GM21515 (cell line): ENCODE measurements around the gene ATP6V0A4.
"Not testable (repeated sequence)": the region's sequence is repeated elsewhere in the genome, so short reads cannot be mapped to it uniquely, and the experiment has no call there.

Experiments used
- ATAC-seq: cut with Tn5 transposase; IDR thresholded peaks from one replicate; pipeline ENCODE4 v1.9.1; 2021; ENCODE audit not compliant: unreplicated experiment

ATP6V0A4 gene

DNA sequence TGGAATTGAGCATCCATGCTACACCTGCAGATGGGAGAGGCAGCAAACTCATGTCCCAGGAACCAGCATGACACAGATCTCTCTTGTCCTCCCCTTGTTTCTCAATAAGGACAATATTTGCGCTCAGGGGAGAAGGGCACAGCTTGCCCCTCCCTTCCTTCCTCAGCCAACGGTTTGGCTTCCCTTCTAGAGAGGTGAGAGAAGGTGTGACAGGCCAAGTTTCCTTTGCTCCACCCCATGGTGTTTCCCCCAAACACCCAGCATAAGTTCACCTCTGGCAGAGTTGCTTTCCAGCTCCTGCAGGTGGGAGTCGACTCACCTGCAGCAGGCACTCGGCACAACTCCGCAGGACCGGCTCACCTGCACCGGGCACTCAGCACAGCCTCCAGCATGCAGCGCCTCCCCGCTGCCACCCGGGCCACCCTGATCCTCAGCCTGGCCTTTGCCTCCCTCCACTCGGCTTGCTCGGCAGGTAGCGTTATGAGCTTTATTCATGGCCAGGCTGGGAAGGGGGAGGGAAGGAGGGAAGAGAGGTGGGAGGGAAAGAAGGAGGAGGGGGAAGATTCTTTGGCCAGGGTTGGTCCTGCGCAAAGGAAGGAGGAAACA is at the start of gene ATP6V0A4, which contains the start of gene TMEM213:
ATP6V0A4 (minus strand) TSS at position 482 of the 606 bp plus-strand sequence. CDS start 26,949 bp downstream, outside the sequence.
TMEM213 (plus strand) TSS at position 280 of the 606 bp plus-strand sequence; CDS start at position 391, 111 bp downstream.
- ATAC-seq: no peak

- ATAC-seq: no peak
Observed at GRCh38 chr7:138845711-138846110, 47.7 kb upstream of the ATP6V0A4 start.

DNA sequence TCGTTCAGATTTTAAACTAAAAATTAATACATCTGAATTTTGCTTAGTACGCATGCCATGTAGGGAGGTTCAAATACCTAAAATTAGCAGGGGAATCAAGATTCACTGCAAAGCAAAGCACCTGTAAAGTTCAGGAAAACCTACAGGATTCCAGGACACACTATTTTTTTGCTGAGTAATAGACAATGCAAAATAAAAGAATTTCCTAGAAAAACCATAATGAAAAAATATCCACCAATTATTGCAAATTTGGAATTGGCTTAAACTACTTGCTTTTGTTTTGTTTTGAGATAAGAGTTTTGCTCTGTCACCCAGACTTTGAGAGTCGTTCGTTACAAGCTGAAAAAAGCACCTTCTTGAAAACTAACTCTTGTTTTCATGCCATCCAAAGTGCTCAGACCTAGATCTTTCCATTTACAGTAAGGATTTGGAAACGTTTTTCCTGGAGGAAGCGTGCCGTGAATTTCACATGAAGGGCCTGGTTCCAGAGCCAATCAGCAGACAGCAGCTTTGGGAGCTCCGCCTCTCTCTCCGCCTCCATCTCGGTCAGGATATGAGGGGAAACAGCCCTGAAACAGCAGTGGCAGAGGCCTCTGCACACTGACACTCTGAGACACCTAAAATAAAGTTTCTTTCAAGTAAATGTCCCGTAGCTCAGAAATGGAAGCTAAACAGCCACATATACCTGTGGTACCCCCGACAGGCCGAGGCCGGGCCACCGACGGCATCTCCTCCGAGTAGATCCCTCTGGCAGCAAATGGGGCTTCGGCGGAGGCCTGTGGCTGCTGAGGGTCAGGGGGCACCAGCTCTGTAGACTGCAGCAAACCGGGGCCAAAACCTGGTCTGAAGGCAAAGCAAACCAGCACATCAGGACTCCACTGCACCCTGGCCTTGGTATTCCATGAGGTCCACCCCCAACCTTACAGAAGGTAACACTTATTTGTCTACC is 45.9 kb upstream of the ATP6V0A4 start:
- no peak for ATAC-seq

GRCh38 chr7:138842111-138842510 is 44.1 kb upstream of the ATP6V0A4 start:
- ATAC-seq: no peak

DNA sequence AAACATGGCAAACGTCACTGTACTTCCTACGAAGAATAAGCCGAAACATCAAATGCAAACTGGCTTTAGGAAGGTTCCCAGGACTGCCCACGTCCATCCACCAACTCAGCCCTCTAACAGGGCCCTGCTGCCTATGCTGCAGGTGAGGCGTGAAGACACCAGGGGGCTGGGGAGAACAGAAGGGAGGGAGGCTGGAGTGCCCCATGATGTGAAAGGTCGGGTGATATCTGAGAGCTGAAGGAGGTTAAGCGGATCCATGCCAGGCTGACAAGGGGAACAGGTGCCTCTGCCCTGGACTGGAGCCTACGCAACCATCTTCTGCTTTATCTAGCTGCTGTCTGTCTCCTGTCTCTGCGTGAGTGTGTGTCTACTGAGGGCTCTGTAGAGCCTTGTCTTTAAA is 40.2 kb upstream of the ATP6V0A4 start:
- no peak for ATAC-seq

DNA sequence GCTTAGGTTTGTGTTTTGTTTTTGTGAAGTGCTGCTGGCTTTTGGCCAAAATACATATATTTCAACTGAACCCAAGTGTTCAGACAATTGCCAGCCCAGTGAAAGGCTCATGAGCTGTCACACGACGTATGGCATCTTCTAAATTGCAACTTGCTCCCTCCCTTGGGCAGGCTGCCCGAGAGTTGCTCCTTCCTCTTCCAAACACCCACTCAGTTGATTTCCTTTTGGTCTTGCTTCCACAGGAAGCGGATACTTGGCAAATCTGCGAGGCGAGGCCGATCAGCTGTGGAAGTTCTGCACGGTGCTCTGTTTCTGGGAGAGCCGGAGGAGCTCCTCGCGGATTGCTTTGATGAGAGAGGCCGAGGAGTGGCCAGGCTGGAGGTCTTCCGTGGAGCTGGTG is 39.6 kb upstream of the ATP6V0A4 start:
- ATAC-seq: no peak

GRCh38 chr7:138835087-138835486 is 37.1 kb upstream of the ATP6V0A4 start:
- ATAC-seq: no peak

GRCh38 chr7:138834583-138834982 is 36.6 kb upstream of the ATP6V0A4 start:
- ATAC-seq: no peak

DNA sequence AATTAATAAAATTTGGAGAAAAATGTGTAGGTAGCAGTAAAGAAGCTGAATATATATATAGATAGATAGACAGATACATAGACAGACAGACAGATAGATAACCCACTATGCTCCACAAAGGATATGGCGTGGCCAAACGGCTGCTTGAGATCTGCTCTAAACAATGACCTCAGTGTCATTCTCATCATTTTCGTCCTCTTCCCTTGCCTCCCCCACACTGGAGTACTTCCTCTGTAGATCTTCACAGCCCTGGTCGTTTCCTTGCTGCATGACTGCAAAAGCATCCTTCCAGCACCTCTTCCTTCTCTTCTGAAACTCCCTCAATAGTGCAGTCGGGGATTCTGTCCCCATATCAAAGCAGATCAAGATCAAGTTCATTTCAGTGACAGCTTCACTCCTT is 35.6 kb upstream of the ATP6V0A4 start:
- no peak for ATAC-seq

DNA sequence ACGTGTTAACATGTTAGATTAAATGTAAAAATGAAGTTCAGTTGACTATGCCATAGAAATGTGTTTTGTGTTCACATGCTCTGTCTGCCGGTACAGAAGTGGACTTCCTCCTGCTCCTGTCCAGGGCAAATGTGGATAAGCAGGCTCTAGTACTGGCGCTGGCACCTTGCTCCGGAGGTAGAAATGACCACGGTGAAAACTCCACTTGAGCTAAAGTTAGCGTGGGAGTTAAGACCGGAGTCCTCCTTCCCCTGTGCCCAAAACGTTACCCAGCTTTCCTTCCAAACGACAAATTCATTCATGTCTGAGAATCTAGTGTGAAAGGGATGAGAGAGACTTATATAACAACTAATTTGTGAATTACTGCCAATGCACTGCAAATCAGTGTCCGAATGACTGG is 35.0 kb upstream of the ATP6V0A4 start:
- ATAC-seq: no peak

- ATAC-seq: no peak
Observed at GRCh38 chr7:138829335-138829734, 31.3 kb upstream of the ATP6V0A4 start.

DNA sequence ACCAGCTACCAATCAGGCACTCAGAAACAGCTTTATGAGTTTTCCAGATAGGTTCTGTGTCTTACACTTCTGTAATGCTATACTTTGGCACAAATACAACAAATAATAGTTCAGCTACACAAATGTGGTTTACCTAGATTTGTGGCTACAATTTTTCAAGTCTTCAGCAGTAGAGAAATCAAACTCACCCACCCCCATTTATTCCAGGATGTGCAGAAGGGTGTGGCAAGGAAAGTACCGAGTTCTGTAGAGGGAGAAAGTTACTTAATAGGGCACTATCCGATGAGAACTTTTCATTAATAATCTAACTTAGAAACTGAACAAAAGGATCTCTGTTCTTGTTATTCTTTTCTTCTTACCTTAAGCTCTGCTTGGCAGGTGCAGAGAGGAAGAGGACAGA is 30.3 kb upstream of the ATP6V0A4 start:
- ATAC-seq: no peak

- ATAC-seq: no peak
Observed at GRCh38 chr7:138825049-138825721, 27.2 kb upstream of the ATP6V0A4 start.

DNA sequence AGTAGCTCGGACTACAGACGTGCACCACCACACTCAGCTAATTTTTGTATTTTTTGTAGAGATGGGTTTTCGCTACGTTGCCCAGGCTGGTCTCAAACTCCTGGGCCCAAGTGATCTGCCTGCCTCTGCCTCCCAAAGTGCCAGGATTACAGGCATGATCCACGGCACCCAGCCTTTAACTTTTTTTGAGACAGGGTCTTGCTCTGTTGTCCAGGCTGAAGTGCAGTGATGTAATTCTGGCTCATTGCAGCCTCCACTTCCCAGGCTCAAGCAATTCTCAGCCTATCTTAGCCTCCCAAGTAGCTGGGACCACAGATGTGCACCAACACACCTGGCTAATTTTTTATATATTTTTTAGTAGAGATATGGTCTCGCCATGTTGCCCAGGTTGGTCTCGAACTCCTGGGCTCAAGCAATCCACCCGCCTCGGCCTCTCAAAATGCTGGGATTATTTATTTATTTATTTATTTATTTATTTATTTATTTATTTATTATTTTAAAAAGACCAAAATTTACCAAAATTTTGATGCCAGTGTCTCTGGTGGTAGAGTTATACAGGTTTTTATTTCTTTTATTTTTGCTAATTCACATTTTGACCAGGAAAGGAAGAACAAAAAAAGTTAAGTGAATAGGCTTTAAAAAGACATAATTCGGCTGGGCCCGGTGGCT is 25.0 kb upstream of the ATP6V0A4 start:
- no peak for ATAC-seq

GRCh38 chr7:138821912-138822311 is 23.9 kb upstream of the ATP6V0A4 start:
- ATAC-seq: no peak

- ATAC-seq: no peak
Observed at GRCh38 chr7:138819625-138820024, 21.6 kb upstream of the ATP6V0A4 start.

GRCh38 chr7:138816650-138817049 is 18.7 kb upstream of the ATP6V0A4 start:
- ATAC-seq: no peak

GRCh38 chr7:138814816-138815332 is 16.9 kb upstream of the ATP6V0A4 start:
- ATAC-seq: no peak

DNA sequence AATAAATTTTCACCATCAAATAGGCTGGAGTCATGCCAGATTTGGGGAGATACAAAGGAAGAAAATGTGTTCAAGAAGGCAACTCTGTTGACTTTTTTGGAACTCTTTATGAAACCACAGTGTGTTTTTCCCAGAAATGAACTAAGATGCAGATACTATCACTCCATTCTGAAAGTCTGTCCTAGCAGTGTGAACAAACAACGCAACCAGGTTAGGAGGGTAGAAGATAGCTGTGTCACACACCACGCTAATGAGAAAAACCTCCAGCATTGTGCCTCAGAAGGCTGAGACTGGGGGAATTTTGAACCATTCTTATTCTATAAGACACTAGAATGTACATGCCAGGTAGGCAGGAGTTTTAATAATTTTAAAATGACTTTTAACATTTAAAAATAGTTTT is 15.9 kb upstream of the ATP6V0A4 start:
- no peak for ATAC-seq

GRCh38 chr7:138811327-138811726 is 13.3 kb upstream of the ATP6V0A4 start:
- ATAC-seq: not testable (repeated sequence)

DNA sequence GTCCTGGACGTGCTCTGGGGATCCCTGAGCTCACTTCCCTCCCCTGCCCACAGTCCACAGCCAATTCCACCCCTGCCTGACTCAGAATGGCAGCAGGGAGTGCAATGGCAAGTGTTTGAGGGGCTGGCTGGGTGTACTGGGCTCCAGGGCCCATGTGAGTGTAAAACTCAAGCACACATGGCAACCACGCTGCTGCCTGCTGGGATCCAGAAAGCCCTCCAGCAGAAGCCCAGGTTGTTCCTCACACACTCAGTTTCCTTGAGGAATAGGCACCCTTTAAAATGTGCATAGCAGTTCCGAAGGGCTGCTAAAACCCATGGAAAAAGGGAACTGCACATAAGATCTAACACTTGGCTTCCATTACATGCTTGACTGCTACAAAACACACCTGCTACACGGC is 11.3 kb upstream of the ATP6V0A4 start:
- ATAC-seq: no peak
